Stimulated activated effector memory CD8-positive, alpha-beta T cell treated with anti-CD3 and anti-CD28 coated beads, Interleukin-12 subunit alpha, Interleukin-12 subunit beta, amount 100 ng/mL, for 72 hours (primary cell): ENCODE data around the gene FNBP1L.

Experiments
- ATAC-seq: fragments of 150-1000 bp; cut with Tn5 transposase; 2 replicates; pipeline ENCODE4 v1.10.0; 2021
- DNase-seq, 2 donors: peaks; one replicate each; pipeline ENCODE4 v3.0.0; 2021 to 2022; ENCODE audit warnings: low spot score in 2 of 2
- H3K27ac Mint-ChIP-seq: one replicate; pipeline ENCODE4 v1.8.0; 2022; ENCODE audit warnings: mild to moderate bottlenecking, mixed read lengths
- H3K36me3 Mint-ChIP-seq: one replicate; pipeline ENCODE4 v1.8.0; 2022; ENCODE audit warnings: mild to moderate bottlenecking, mixed read lengths
- H3K4me1 Mint-ChIP-seq: one replicate; pipeline ENCODE4 v1.8.0; 2022; ENCODE audit warnings: mixed read lengths
- H3K4me3 Mint-ChIP-seq: one replicate; pipeline ENCODE4 v1.8.0; 2022; ENCODE audit warnings: mild to moderate bottlenecking, mixed read lengths
- H3K9me3 Mint-ChIP-seq: one replicate; pipeline ENCODE4 v1.8.0; 2022; ENCODE audit warnings: mixed read lengths

Gene FNBP1L

DNA sequence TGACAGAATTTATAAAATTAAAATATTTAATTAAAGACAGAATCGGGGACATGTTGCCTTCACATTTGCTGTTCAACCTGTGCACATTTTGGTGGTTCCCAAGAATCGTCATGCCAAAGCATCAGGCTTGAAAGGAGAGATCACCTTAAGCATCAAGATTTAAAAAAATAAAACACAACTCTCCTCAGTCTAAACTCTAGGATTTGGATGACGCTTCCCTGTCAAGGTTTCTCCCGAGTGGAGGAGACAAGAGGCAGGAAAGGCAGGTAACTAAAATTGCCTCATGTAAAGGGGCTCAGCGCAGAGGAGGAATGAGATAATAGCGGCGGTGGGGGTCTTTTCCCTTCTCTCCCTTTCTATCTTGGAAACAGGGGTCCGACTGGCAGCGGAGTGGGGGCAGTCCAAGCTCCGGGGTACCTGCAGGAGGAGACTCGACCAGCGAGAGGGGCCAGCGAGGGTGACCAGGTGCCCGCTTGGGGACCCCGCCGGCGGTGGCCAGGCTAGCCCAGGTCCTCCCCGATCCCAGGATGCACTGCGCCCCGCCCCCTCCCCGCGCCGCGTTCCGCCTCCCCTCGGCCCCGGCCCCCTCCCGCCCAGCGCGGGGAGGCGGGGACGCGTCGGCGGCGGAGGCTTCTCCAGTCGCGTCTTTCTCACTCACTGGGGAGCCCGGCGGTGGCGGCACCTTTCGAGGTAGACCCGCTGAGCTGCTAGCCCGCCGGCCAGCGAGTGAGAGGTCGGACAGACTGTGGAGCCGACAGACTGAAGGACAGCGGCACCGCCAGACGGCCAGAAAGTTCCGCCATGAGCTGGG, at the start of gene FNBP1L:
Gene FNBP1L, plus strand, starts transcription at position 638 of the 811 bp plus-strand sequence. Its CDS starts 164 bp downstream, at position 802.
- Mint-ChIP-seq H3K27ac (peak within 1 kb of the TSS; percentile 39), H3K36me3 (no peaks in the 10 kb centered on the region), H3K9me3 (no peaks in the 10 kb centered on the region), H3K4me1 (peaks cover 15% of the 10 kb centered on the region), H3K4me3 (peak within 1 kb of the TSS; percentile 92)
- DNase-seq (peak; percentile 21 to 62), ATAC-seq (peak; percentile 88)

DNA sequence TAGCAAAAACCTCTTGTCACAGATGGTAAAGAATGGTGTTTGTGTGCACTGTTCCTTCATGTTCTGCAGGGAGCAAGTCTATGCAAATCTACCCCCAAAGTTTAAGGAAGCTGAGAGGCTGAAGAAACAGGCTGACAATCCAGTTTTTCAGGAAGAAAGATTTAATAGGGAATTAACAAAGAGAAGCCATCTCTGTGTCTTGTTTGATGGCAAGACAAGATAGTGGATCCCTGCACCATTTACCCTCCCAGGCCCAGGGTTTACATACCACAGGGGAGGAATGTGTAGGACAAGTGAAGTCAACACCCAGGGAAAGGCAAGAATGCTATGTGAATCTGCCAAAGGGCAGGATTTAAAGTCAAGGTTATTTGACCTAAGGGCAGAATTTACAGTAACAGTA, 48.1 kb upstream of the FNBP1L start:
- Mint-ChIP-seq H3K4me3 (no peak overlapping the region), H3K36me3 (no peaks in the 10 kb centered on the region), H3K27ac (no peak overlapping the region), H3K9me3 (peaks cover 1% of the 10 kb centered on the region), H3K4me1 (no peaks in the 10 kb centered on the region)
- DNase-seq (no peak), ATAC-seq (no peak)

DNA sequence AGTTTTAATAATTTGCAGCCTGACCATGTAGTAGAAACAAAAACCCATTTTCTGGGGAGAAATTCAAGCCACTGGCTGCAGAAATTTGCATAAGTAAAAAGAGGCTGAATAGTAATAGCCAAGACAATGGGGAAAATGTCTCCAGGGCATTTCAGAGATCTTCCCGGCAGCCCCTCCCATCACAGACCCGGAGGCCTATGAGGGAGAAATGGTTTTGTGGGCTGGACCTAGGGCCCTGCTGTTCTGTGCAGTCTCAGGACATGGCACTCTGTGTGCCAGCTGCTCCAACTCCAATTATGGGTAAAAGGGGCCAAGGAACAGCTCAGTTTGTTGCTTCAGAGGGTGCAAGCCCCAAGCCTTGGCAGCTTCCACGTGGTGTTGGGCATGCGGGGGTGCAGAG, 39.7 kb upstream of the FNBP1L start:
- Mint-ChIP-seq H3K27ac (no peak overlapping the region), H3K9me3 (peaks cover 4% of the 10 kb centered on the region), H3K4me1 (no peaks in the 10 kb centered on the region), H3K36me3 (no peaks in the 10 kb centered on the region), H3K4me3 (no peak overlapping the region)
- DNase-seq (no peak), ATAC-seq (no peak)

DNA sequence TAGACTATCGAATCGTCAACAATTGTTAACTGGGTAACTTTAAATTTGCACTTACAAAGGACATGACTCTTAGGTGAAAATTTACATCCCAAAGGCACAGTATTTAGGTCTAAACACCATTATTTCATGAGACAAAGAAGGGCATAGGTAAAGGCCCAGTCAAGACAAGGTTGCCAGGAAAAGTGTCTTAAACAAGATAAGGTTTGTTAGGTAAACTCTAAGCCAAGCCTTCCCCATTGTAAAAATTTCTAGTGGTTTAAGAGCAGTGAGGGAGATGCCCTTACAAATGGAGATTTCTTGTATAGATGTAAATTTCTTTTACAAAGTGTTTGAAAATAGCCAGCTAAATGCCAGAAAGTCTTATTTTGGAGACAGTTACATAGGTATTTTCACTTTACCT, 36.9 kb upstream of the FNBP1L start:
- Mint-ChIP-seq H3K36me3 (no peaks in the 10 kb centered on the region), H3K4me3 (no peak overlapping the region), H3K27ac (no peak overlapping the region), H3K9me3 (no peaks in the 10 kb centered on the region), H3K4me1 (no peaks in the 10 kb centered on the region)
- DNase-seq (no peak), ATAC-seq (no peak)

DNA sequence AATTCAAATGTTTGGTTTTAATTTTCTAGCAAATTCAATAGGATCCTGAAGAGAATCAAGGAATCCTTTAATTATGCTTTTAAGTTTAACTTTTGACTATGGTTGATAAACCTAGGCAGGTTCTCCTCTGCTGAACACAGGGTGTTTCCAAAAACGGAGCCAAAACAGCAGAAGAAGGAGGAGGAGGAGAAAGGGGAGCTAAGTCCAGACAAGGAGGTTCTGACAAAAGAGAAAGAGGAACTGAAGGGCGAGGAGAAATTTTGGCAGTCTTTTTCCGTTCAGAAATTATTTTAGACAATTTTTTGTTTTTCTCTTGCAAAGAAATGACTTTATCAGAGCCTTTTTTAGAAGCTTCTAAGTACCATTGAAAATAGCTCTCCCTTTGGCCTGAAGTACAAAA, 33.2 kb upstream of the FNBP1L start:
- ATAC-seq (no peak), DNase-seq (no peak)
- H3K9me3 Mint-ChIP-seq = no peaks in the 10 kb centered on the region
- no peaks in the 10 kb centered on the region for H3K4me1 Mint-ChIP-seq
- no peaks in the 10 kb centered on the region for H3K36me3 Mint-ChIP-seq
- H3K27ac Mint-ChIP-seq = no peak overlapping the region
- H3K4me3 Mint-ChIP-seq = no peak overlapping the region

DNA sequence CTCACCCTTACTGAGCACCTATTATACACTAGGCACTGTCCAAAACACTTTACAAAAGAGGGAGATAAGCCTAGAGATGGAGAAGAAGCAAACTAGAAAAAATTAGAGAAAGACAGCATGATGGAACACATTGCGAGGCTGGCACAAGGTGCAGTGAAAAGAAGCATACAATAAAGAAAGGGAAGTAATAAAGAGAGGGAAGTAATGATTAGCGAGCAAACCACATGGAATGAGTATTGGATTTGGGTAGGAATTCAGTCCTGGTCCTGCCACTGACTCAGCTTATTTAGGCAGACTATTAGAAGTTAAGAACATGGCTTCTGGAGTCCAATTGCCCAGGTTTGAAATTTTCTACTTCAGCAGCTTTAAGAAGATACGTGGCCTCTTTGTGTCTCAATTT, 32.6 kb upstream of the FNBP1L start:
- H3K9me3 Mint-ChIP-seq = no peaks in the 10 kb centered on the region
- no peaks in the 10 kb centered on the region for H3K4me1 Mint-ChIP-seq
- no peaks in the 10 kb centered on the region for H3K36me3 Mint-ChIP-seq
- no peak for DNase-seq
- ATAC-seq = no peak
- no peak overlapping the region for H3K4me3 Mint-ChIP-seq
- H3K27ac Mint-ChIP-seq = no peak overlapping the region

DNA sequence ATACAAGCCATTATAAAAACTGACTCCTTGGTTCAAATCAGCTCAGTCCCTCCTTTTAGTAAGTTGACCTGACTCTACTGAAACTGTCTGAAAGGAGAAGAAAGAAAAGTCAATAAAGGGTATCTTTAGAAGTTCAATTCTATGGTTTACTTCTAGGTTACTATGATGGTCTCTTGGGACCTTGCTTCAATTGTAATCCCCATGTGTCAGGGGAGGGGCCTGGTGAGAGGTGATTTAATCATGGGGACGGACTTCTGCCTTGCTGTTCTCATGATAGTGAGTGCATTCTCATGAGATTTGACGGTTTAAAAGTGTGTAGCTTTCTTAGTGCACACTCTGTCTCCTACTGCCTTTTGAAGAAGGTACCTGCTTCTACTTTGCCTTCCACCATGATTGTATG, 31.7 kb upstream of the FNBP1L start:
- no peak overlapping the region for H3K27ac Mint-ChIP-seq
- H3K4me3 Mint-ChIP-seq = no peak overlapping the region

DNA sequence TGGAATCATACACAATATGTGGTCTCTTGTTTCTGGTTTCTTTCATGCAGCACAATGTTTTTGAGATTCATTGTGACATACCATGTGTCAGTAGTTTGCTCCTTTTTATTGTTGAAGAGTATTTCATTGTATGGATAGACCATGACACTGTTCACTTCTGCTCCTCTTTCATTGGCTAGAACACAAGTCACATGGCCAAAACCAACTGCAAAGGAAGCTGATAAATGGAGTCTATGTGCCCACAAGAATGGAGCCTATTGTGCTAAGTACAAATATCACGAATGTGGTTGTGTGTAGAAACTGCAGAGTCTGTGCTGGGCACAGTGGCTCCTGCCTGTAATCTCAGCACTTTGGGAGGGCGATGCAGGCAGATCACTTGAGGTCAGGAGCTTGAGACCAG, 28.6 kb upstream of the FNBP1L start:
- H3K27ac Mint-ChIP-seq = no peak overlapping the region
- no peak overlapping the region for H3K4me3 Mint-ChIP-seq
- H3K9me3 Mint-ChIP-seq = no peaks in the 10 kb centered on the region
- H3K36me3 Mint-ChIP-seq = no peaks in the 10 kb centered on the region
- DNase-seq = no peak
- ATAC-seq = no peak
- no peaks in the 10 kb centered on the region for H3K4me1 Mint-ChIP-seq

More for the DNA sequence above, 31.7 kb upstream of the FNBP1L start:
- ATAC-seq = no peak
- no peaks in the 10 kb centered on the region for H3K36me3 Mint-ChIP-seq
- DNase-seq = no peak
- no peaks in the 10 kb centered on the region for H3K9me3 Mint-ChIP-seq
- H3K4me1 Mint-ChIP-seq = no peaks in the 10 kb centered on the region

DNA sequence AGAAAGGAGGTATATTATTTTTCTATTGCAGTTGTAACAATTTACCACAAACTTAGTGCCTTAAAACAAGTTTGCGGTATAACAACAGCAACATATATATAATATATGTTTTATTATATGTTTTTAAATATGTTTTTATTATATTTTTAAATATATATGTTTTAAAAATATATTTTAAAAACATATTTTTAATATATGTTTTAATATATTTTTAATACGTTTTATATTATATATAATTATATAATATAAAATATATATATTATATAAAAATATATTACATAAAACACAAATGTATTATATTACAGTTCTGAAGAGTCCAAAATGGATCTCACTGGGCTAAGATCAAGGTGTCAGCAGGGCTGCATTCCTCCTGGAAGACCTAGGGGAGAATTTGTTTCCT, 27.5 kb upstream of the FNBP1L start:
- no peaks in the 10 kb centered on the region for H3K36me3 Mint-ChIP-seq
- no peak overlapping the region for H3K4me3 Mint-ChIP-seq
- H3K4me1 Mint-ChIP-seq = no peaks in the 10 kb centered on the region
- DNase-seq (no peak), ATAC-seq (no peak)
- no peak overlapping the region for H3K27ac Mint-ChIP-seq
- no peaks in the 10 kb centered on the region for H3K9me3 Mint-ChIP-seq

DNA sequence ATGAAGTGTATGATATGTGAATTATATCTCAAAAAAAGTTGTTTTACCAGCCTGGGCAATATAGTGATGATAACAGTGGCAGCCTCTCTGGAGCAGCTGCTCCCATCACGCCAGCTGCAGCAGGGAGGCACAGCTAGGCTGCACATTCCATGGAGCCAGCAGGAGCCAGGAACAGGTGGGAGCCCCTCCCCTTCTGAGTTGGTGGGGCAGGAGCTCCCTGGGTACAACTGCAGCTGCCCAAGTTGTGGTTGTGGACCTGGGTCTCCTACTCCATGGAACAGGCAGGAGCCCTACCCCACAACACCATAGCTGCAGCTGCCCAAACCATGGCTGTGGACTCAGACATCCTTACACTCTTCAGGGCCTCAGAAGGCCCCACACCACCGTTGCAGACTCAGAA, 21.7 kb upstream of the FNBP1L start:
- DNase-seq (no peak), ATAC-seq (no peak)
- H3K27ac Mint-ChIP-seq = no peak overlapping the region
- no peaks in the 10 kb centered on the region for H3K36me3 Mint-ChIP-seq
- no peak overlapping the region for H3K4me3 Mint-ChIP-seq
- no peaks in the 10 kb centered on the region for H3K4me1 Mint-ChIP-seq
- H3K9me3 Mint-ChIP-seq = no peaks in the 10 kb centered on the region

DNA sequence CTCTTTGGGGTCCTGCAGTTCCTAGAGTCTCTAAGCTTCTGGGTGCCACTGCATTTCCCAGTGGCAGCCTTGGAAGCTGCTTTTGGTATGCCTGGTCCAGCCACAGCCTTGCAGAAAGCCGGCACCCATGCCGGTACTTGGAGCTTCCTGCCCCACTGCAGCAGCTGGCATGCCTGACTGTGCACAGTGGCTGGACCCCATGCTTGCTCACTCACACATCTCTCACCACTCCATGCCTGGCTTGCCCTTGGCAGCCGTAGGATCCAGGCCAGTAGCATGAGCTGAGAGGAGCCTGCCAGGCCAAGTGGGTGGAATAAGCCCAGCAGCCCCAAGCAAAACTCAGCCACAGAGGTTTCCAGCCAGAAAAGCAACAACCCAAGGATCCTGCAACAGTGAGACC, 20.3 kb upstream of the FNBP1L start:
- Mint-ChIP-seq H3K4me1 (no peaks in the 10 kb centered on the region), H3K9me3 (no peaks in the 10 kb centered on the region), H3K27ac (no peak overlapping the region), H3K4me3 (no peak overlapping the region), H3K36me3 (no peaks in the 10 kb centered on the region)
- ATAC-seq (no peak), DNase-seq (no peak)

DNA sequence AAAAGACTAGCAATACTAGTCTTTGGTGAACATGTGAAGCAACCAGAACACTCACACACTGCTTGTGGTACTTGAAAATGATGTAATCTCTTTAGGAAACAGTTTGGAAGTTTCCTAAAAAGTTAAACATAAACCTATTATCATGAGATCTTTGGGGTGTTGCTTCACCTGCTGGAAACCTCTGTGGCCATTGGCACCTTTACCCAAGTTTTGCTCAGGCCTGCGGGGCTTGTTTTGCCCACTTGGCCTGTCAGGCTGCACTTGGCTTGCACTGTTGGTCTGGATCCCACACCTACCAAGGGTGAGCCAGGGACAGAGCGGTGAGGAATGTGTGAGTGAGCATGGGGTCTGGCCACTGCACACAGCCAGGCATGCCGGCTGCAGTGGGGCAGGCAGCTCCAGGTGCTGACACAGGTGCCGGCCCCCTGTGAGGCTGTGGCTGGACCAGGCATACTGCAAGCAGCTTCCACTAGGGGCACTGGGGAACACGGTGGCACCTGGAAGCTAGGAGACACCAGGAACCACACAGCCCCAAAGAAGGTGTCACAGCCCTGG, 14.4 kb upstream of the FNBP1L start:
- no peak for DNase-seq
- H3K36me3 Mint-ChIP-seq = no peaks in the 10 kb centered on the region
- H3K27ac Mint-ChIP-seq = no peak overlapping the region
- no peaks in the 10 kb centered on the region for H3K9me3 Mint-ChIP-seq
- peak; percentile 58 for ATAC-seq
- no peak overlapping the region for H3K4me3 Mint-ChIP-seq
- no peaks in the 10 kb centered on the region for H3K4me1 Mint-ChIP-seq

DNA sequence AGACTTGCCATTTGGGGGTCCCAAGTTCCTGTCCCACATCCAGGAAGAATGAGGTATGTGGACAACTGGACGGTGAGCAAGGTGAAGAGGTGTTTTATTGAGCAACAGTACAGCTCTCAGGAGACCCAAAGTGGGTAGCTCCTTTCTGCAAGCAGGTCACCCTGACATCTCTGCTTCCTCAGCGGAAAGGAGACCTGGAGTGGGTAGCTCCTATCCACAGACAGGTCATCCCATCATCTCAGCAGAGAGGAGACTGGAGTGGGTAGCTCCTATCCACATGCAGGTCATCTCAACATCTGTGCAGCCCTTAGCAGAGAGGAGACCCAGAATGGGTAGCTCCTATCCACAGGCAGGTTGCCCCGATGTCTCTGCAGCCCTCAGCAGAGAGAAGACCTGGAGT, 13.8 kb upstream of the FNBP1L start:
- Mint-ChIP-seq H3K9me3 (no peaks in the 10 kb centered on the region), H3K4me1 (no peaks in the 10 kb centered on the region), H3K27ac (no peak overlapping the region), H3K4me3 (no peak overlapping the region), H3K36me3 (no peaks in the 10 kb centered on the region)
- DNase-seq (no peak), ATAC-seq (peak; percentile 49)

DNA sequence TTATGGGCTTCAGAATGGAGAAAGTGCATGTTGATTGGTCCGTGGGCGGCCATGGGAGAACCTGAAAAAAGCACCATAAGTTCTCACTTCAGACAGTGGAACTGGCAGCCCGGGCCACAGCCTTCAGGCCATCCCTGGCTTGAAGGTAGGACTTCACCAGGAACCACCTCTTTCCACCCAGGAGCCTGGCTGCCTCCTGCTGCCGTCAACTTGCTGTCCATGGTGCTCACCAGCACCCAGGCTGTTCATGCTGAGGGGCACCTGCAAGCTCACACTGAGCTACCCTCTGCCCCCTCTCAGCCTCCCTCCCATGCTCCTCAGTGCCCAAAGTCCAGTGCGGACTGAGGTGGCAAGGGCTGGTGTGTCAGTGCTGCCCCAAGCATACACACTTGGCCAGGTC, 12.9 kb upstream of the FNBP1L start:
- DNase-seq (no peak), ATAC-seq (peak; percentile 33)
- no peaks in the 10 kb centered on the region for H3K36me3 Mint-ChIP-seq
- no peak overlapping the region for H3K4me3 Mint-ChIP-seq
- no peak overlapping the region for H3K27ac Mint-ChIP-seq
- H3K4me1 Mint-ChIP-seq = no peaks in the 10 kb centered on the region
- H3K9me3 Mint-ChIP-seq = no peaks in the 10 kb centered on the region

DNA sequence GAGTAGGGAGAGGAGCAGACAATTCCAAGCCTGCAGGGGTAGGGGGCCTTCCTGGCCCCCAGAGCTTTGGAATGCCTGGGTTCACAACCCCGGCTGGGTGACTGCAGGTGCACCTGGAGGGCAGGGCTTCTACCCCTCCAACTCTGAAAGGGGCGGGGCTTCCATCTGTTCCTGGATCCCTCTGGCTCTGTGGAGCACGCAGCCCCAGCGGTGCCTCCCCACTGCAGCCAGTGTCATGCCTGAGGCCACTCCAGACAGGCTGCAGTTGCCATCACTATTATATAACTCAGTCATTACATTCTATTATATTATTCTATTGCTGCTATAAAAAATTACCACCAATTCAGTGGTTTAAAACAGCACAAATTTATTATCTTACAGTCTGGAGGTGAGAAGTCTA, 12.5 kb upstream of the FNBP1L start:
- Mint-ChIP-seq H3K4me1 (no peaks in the 10 kb centered on the region), H3K36me3 (no peaks in the 10 kb centered on the region), H3K27ac (no peak overlapping the region), H3K4me3 (no peak overlapping the region), H3K9me3 (no peaks in the 10 kb centered on the region)
- ATAC-seq (no peak), DNase-seq (no peak)

DNA sequence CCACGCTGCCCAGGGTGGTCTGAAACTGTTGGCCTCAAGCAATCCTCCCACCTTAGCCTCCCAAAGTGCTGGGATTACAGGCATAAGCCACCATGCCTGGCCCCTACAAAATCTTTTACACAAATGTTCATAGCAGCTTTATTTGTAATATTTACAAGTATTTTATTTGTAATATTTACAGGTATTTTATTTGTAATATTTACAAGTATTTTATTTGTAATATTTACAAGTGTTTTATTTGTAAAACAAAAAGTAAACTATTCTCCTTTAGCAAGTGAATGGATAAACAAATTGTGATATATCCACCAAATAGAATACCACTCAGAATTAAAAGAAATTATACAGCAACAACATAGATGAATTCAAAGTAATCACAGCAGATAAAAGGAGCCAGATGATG, 11.4 kb upstream of the FNBP1L start:
- Mint-ChIP-seq H3K36me3 (no peaks in the 10 kb centered on the region), H3K4me1 (no peaks in the 10 kb centered on the region), H3K9me3 (no peaks in the 10 kb centered on the region), H3K4me3 (no peak overlapping the region), H3K27ac (no peak overlapping the region)
- ATAC-seq = no peak
- DNase-seq = no peak
